Measurements from ENCODE around the gene SEMA6A. TPM values are rescaled to one million over a fixed set of nuclear protein-coding genes. Genes with fewer than 3 reads are reported as not detected.

Gene SEMA6A
- total RNA-seq, 1 donor from 2014 or later, result 84.2 TPM

GRCh38 chr5:116564312-116564711, 10.3 kb downstream of the SEMA6A start:
- Mint-ChIP-seq H3K4me1 (ENCODE audit: unreplicated experiment) (peaks cover 58% of the 10 kb centered on the region), H3K27me3 (no peaks in the 10 kb centered on the region), H3K27ac (no peak overlapping the region), H3K9me3 (peaks cover 7% of the 10 kb centered on the region), H3K36me3 (peaks cover 32% of the 10 kb centered on the region), H3K4me3 (no peak overlapping the region)
- TF ChIP-seq CTCF (conservative IDR thresholded peaks at IDR 0.05), result no peak
- DNase-seq (ENCODE audit: extremely low spot score, unreplicated experiment), result no peak

DNA sequence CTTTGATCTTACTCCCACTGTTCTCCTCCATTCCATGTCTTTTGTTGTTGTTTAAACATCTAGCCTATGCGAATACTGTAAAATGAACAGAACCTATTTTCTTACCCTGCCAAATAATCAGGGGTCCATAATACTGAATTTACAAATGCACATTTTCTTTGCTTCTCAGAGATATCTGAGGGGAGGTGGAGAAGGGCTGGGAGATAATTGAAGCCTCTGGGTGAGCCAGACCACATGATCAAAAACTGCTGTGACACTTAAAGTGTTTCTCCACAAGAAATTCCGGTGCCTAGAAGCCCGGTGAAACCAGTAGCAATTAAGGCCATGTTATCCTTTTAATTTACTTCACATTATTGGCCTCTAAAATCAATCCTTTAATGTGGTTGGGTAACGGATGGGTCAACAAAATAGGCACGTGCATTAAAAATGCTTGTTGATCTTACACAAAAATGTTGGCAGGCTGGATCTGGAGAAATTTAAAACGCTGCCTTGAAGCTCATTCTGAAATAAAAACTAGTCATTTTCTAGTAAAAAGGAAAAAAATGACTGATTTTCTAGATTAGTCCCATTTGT, 10.8 kb downstream of the SEMA6A start:
- peaks cover 28% of the 10 kb centered on the region for H3K36me3 Mint-ChIP-seq
- DNase-seq (ENCODE audit: extremely low spot score, unreplicated experiment), result no peak
- H3K4me3 Mint-ChIP-seq, result peak overlapping the region; percentile 16
- peaks cover 53% of the 10 kb centered on the region for H3K4me1 Mint-ChIP-seq (ENCODE audit: unreplicated experiment)
- peaks cover 7% of the 10 kb centered on the region for H3K9me3 Mint-ChIP-seq
- TF ChIP-seq CTCF (conservative IDR thresholded peaks at IDR 0.05), result no peak
- no peaks in the 10 kb centered on the region for H3K27me3 Mint-ChIP-seq
- no peak overlapping the region for H3K27ac Mint-ChIP-seq

DNA sequence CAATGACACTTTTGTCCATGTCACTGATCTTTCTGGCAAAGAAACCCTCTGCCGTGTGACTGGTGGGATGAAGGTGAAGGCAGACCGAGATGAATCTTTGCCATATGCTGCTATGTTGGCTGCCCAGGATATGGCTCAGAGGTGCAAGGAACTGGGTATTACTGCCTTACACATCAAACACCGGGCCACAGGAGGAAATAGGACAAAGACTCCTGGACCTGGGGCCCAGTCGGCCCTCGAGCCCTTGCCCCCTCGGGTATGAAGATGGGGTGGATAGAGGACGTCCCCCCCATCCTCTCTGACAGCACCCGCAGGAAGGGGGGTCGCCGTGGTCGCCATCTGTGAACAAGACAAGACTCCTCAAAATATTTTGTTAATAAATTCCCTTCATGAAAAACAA, 12.0 kb downstream of the SEMA6A start:
- Mint-ChIP-seq H3K27me3 (no peaks in the 10 kb centered on the region), H3K4me1 (ENCODE audit: unreplicated experiment) (peaks cover 46% of the 10 kb centered on the region), H3K36me3 (peaks cover 25% of the 10 kb centered on the region), H3K27ac (no peak overlapping the region), H3K4me3 (no peak overlapping the region), H3K9me3 (peaks cover 7% of the 10 kb centered on the region)
- no peak for TF ChIP-seq CTCF (conservative IDR thresholded peaks at IDR 0.05)
- DNase-seq (ENCODE audit: extremely low spot score, unreplicated experiment), result no peak

DNA sequence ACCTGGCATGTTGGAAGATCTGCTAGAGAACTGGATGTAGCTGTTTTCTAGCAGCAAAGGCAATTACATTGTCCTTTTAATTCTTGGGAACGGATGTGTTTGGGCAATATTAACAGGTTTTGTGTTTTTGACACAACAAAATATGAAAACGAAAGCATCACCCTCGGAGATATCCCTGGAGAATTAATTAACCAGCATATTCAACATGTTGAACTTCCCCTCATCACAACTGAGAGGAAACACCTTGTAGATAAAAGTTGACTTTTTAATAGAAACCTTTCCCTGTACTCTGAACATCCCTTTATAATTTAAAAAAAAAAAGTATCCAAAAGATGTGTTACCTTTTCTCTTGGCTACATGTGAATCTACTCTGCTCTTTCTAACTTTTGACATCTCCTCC, 13.0 kb downstream of the SEMA6A start:
- Mint-ChIP-seq H3K4me3 (no peak overlapping the region), H3K4me1 (ENCODE audit: unreplicated experiment) (peaks cover 40% of the 10 kb centered on the region)
- no peak for TF ChIP-seq CTCF (conservative IDR thresholded peaks at IDR 0.05)

DNA sequence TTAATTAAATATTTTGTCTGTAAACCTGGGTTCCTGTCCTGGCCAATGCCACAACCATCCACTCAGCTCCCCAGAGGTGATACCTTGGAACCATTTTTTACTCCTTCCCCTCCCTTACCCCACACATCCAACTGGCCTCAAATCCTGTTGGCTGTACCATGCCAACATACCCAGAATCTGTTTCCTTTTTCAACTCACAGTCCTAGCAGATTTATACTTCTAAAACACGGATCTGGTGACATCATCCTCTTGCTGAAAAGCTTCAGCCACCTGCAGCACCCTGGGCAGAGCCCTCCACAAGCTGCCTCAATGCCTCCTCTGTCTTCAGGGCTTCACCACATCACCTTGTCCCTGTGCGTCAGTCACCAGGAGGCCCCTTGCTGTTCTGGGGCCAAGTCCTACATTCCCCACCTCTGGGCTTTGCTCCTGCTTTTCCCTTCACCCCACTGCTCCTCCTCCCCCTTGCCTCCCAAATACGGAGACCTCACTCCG, 14.9 kb downstream of the SEMA6A start:
- no peak for TF ChIP-seq CTCF (conservative IDR thresholded peaks at IDR 0.05)
- H3K4me1 Mint-ChIP-seq (ENCODE audit: unreplicated experiment), result peaks cover 40% of the 10 kb centered on the region
- H3K27ac Mint-ChIP-seq, result no peak overlapping the region
- DNase-seq (ENCODE audit: extremely low spot score, unreplicated experiment), result no peak
- peaks cover 7% of the 10 kb centered on the region for H3K9me3 Mint-ChIP-seq
- peaks cover 14% of the 10 kb centered on the region for H3K36me3 Mint-ChIP-seq
- H3K4me3 Mint-ChIP-seq, result no peak overlapping the region
- H3K27me3 Mint-ChIP-seq, result no peaks in the 10 kb centered on the region

More for the DNA sequence above, 13.0 kb downstream of the SEMA6A start:
- H3K9me3 Mint-ChIP-seq, result peaks cover 7% of the 10 kb centered on the region
- H3K36me3 Mint-ChIP-seq, result peaks cover 20% of the 10 kb centered on the region
- no peak overlapping the region for H3K27ac Mint-ChIP-seq
- no peak for DNase-seq (ENCODE audit: extremely low spot score, unreplicated experiment)
- H3K27me3 Mint-ChIP-seq, result no peaks in the 10 kb centered on the region

All from type B pancreatic cell (in vitro differentiated cells).